HG02943 (cell line): ENCODE data around the gene ASTN2.

Source experiments
- ATAC-seq: cut with Tn5 transposase; IDR thresholded peaks from one replicate; pipeline ENCODE4 v1.9.1; 2021; ENCODE audit warnings: mild to moderate bottlenecking, low read depth, moderate library complexity; ENCODE audit not compliant: unreplicated experiment

Gene ASTN2

GRCh38 chr9:116726602-116727001 lies 688.3 kb downstream of the ASTN2 start:
- ATAC-seq = no peak

GRCh38 chr9:116724123-116724522 lies 690.7 kb downstream of the ASTN2 start:
- ATAC-seq = no peak

- ATAC-seq = no peak
Observed at GRCh38 chr9:116721944-116722343, 692.9 kb downstream of the ASTN2 start.

DNA sequence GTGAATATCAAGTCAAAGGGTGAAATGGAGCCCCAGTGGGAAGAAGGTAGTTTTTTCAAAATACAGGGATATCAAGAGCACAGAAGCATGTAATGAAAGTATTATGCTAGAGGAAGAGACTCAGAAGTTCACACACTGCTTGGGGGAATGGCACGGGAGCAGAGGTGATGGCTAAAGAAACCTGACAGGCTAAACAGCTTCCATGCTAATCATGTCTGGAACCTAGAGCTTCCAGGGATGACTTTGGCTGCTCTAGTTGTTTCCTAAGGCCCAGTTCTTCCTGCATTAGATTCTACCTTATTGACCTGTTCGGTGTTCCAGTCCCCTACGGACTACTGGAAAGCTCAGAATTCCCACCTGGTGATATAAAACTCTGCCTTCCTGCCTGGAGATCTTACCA lies 693.4 kb downstream of the ASTN2 start:
- ATAC-seq = no peak

GRCh38 chr9:116720111-116720510 lies 694.7 kb downstream of the ASTN2 start:
- ATAC-seq = no peak

GRCh38 chr9:116718111-116718510 lies 696.7 kb downstream of the ASTN2 start:
- no peak for ATAC-seq

DNA sequence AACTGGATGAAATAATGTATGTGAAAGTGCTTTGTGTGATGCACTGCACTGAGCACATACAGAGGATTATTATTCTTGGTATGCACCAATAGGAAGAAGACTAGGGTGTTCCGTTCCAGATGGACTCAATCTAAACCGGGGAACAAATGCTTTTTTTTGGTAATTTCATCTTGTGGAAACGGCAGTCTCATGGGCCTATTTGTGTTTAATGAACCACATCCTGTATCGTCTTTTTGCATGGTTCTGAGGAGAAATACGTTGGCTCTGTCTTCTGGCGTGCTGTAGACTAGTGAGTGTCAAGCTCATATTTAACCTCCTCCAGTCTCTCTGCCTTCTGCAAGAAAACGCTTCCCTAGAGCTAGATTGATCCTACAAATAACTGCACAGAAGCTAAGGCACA lies 697.7 kb downstream of the ASTN2 start:
- ATAC-seq = no peak

GRCh38 chr9:116716438-116716837 lies 698.4 kb downstream of the ASTN2 start:
- ATAC-seq = no peak

- no peak for ATAC-seq
Observed at GRCh38 chr9:116715751-116716150, 699.1 kb downstream of the ASTN2 start.

GRCh38 chr9:116713271-116713670 lies 701.6 kb downstream of the ASTN2 start:
- no peak for ATAC-seq

DNA sequence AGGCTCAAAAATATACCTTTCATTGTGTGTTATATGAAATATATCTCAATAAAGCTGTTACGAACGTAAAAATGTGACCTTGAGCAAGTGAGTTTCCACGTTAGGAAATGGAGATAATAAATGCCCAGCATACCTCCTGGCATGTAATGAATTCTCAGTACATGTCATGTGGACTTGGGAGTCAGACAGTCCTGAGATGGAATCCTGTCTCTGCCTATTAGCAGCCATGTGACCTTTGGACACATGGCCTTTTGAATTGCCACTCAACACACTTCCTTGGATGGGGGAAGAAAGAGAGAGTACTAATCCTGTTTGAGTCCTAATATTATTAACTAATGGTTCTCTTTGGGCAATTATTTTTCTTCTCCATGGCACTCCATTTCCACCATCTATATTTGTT lies 702.1 kb downstream of the ASTN2 start:
- ATAC-seq = no peak

DNA sequence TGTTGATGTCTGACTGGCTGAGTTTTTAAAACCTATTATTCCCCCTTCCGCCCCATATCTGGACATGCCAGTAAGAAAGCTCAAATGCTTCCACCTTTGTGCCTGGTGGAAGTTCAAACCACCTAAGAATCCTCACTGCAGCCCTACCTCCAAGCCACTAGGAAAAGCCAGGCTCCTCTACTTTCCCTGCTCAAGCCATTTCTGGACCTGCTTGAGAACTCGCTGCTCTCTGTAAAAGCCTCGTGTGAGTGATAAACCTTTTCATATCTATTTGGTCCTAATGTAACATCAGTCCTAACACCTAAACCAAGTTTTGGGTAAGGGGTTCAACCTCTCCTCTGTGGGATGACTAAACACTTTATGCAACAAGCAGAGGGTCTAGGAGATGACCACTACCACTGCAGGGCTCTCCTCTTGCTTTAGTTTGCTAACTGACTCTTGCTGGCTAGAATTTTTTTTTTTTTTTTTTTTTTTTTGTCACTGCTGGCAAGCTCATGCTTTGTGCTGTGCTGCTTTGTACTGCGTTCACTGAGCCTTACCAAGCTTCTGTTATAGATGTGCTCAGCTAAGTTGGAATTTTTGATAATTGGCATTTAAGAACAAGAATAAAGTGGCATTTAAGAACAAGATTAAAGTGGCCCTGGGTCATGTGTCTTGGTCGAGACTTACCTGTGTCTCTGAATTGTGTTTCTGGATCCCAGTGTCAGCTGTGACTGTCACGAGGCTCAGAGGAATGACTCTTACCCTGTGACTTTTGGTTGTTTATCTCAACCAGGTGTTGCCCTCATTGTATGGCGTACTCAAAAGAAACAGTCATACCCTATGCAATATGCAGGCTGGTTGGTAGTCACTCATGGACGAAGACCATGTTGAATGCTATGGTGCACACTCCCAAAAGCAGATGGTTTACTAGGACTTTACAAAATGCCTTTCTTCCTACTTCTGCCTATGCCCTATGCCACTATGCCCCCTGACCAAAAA lies 708.3 kb downstream of the ASTN2 start:
- ATAC-seq = no peak

GRCh38 chr9:116705531-116705930 lies 709.3 kb downstream of the ASTN2 start:
- no peak for ATAC-seq

DNA sequence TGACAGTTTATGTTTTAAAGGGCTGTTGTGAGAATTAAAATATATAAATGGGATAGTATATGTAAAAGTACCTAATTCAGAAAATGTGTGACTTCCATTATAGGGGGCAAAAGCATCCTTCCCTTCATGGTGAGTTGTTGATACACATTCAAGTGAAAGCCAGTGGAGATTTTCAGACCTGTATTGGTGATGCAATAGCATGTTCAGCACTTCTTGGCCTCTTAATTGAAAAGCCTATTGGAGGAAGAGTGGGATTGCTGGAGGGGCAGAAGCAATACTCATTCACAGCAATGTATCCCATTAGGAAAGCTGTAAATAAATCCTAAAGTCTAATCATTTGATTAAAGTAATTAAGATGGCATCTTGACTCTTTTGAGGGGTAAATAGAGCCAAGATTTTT lies 710.4 kb downstream of the ASTN2 start:
- ATAC-seq = no peak

- ATAC-seq = no peak
Observed at GRCh38 chr9:116703634-116704033, 711.2 kb downstream of the ASTN2 start.

DNA sequence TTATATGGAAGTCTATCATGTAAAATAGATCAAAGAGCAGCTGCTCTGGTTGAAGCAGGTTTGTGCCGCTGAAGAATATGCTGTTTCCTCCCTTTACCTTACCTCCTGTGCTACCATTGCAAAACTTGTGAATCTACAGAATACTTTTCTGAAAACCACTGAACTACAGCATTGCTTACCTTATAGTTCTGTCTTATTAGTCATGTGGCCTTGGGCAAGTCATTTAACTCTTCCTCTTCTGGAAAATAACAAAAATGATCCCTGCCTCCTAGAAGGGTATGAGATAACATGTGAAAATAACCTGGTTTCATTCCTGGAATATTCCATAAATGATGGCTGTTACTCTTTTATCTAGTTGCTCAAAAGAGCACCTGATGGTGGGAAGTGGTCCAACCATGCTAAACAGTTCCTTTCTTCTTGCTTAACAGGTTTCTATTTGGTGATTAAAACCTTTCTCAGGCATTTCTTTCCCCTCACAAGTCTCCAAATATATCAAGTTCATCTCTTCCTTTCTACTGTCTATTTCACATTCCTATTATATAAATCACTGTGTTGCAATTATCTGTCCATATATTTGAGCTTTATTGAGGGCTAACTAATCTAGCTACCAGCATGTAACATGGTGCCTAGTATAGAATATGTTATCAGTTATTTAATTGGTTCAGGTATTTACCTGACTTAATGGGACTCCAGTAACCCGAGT lies 712.8 kb downstream of the ASTN2 start:
- ATAC-seq = no peak

GRCh38 chr9:116700882-116701865 lies 713.7 kb downstream of the ASTN2 start:
- no peak for ATAC-seq

DNA sequence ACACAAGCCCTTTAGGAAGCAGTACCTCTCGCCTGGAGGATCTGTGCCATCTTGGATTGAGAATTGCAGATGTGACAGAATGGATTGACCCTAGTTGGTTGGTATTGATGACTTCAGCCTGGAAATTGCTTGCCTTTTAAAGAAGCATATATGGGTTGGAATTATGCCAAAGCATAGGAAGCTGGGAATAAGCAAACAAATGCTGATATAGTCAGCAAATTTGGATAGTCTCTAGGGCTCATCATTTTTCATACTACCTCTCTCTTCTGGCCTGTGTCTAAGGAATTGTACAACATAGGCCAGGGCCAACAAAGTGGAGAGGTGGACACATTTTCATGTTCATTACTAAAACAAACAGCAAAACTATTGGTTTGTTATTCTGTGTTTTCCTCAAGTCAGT lies 714.6 kb downstream of the ASTN2 start:
- no peak for ATAC-seq

GRCh38 chr9:116697887-116698286 lies 717.0 kb downstream of the ASTN2 start:
- ATAC-seq = no peak

- no peak for ATAC-seq
Observed at GRCh38 chr9:116697362-116697761, 717.5 kb downstream of the ASTN2 start.

GRCh38 chr9:116695438-116695837 lies 719.4 kb downstream of the ASTN2 start:
- ATAC-seq = no peak
